TTC549 (cell line): Measurements from ENCODE around the gene CAPNS2.
"Not testable (repeated sequence)": the region's sequence is repeated elsewhere in the genome, so short reads cannot be mapped to it uniquely, and the experiment has no call there.

Experiments
- FAIRE-seq: peaks from 2 replicates; lab custom pipeline; 2012; peaks lifted over from hg19 to GRCh38; lab: Jason Lieb, UNC

The CAPNS2 gene

DNA sequence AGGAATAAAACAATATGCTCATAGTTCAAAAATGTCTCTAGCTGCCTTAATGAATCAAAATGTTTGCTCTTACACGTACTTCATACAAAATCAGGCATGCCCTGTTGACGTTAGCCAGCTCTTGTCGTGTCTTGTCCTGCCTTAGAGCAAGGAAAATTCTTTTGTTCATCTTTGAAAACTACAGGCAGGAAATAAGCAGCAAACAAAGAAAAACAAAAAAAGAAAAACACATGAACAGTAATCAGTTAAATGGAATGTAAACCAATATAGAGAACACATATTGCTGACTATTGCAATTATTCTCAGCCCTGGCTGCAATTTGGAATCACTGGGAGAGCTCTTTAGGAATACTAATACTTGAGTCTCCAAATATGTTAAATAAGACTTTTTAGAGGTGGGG is 1.7 kb downstream of the CAPNS2 start:
- no peak for FAIRE-seq

GRCh38 chr16:55569025-55569424 is 2.5 kb downstream of the CAPNS2 start:
- no peak for FAIRE-seq

DNA sequence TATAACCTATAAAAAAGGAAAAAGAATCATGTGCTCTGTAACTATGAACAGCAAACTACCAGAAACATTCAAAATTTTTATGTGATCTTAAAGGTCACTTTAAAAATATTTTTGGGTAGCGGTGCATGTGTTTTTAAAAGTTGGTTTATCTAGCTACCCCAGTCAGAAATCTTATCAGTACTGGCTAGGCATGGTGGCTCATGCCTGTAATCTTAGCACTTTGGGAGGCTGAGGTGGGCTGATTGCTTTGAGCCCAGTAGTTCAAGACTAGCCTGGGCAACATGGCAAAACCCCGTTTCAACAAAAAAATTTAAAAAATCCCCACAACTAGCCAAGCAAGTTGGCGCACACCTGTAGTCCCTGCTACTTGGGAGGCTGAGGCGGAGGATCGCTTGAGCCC is 3.7 kb downstream of the CAPNS2 start:
- no peak for FAIRE-seq

GRCh38 chr16:55571191-55571897 is 4.9 kb downstream of the CAPNS2 start:
- FAIRE-seq = no peak

DNA sequence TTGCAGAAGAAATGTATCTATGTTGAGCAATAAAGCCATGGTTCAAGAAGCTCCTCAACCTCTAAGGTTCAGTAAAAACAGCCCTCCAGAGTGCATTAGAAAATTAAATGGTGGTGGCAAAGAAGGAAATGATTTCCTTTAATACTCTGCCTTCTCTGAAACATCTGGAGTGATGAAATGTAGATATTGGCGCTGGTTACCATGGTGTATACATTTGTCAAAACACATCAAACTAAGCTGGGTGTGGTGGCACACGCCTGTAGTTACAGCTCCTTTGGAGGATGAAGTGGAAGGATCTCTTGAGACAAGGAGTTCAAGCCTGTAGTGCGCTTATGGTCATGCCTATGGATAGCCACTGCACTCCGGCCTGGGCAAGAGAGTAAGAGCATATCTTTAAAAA is 6.0 kb downstream of the CAPNS2 start:
- FAIRE-seq = no peak

GRCh38 chr16:55574811-55575210 is 8.3 kb downstream of the CAPNS2 start:
- no peak for FAIRE-seq

DNA sequence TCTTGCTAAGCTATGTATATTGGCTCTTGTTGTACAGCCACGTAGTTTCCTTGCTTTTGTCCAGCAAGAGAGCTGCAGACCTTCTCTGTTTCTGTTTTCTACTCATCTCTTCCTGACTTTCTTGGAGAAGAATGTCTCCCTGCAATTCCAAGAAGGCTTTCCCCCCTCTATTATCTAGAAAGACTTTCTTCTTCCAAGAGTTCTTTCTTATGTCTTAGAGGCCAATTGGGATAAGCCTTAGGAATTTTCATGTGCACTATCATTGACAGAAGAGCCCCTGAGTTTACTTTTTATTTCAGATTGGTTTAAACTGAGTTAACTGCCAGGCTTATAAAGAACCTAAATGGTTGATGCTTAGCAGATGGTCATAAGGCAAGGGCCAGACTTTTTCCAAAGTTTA is 9.0 kb downstream of the CAPNS2 start:
- no peak for FAIRE-seq

DNA sequence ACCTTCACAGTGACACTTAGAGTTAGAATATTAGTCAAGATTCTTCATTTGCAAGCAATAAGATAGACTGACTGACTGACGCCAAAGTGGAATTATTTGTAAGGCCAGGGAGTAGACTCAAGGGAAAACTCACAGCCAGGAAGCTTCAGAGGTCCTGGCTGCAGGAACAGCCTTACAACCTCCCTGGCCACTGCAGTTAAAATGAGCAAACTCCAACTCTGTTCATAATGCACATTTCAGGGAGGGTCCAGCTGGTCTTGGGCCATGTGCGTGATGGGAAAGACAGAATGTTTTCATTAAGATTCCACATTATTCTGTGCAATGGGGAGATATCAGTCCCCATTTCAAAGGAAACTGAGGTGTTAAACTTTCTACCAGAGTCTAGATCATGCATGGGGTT is 9.9 kb downstream of the CAPNS2 start:
- FAIRE-seq = no peak

GRCh38 chr16:55577887-55578286 is 11.4 kb downstream of the CAPNS2 start:
- no peak for FAIRE-seq

DNA sequence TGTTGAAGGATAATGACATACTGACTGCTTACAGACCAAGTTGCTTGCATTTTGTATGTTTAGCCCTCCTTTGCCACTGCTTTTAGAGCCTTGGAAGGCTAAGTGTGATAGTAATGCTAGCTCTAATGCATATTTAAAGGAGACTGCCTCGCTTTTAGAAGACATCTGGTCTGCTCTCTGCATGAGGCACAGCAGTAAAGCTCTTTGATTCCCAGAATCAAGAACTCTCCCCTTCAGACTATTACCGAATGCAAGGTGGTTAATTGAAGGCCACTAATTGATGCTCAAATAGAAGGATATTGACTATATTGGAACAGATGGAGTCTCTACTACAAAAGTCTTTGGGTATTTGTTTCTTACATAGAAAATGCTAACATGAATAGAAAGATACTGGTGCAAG is 19.1 kb downstream of the CAPNS2 start:
- FAIRE-seq = no peak

GRCh38 chr16:55588799-55589198 is 22.3 kb downstream of the CAPNS2 start:
- no peak for FAIRE-seq

- FAIRE-seq = no peak
Observed at GRCh38 chr16:55592306-55592705, 25.8 kb downstream of the CAPNS2 start.

DNA sequence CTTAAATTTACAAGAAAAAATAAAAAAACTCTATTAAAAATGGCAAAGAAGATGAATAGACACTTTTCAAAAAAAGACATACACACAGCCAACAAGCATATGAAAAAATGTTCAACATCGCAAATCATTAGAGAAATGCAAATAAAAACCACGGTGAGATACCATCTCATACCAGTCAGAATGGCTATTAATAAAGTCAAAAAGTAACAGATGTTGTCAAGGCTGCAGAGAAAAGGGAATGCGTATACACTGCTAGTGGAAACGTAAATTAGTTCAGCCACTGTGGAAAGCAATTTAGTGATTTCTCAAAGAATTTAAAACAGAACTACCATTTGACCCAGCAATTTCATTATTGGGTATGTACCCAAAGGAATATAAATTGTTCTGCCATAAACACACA is 31.4 kb downstream of the CAPNS2 start:
- no peak for FAIRE-seq

- FAIRE-seq = no peak
Observed at GRCh38 chr16:55605754-55606336, 39.4 kb downstream of the CAPNS2 start.

DNA sequence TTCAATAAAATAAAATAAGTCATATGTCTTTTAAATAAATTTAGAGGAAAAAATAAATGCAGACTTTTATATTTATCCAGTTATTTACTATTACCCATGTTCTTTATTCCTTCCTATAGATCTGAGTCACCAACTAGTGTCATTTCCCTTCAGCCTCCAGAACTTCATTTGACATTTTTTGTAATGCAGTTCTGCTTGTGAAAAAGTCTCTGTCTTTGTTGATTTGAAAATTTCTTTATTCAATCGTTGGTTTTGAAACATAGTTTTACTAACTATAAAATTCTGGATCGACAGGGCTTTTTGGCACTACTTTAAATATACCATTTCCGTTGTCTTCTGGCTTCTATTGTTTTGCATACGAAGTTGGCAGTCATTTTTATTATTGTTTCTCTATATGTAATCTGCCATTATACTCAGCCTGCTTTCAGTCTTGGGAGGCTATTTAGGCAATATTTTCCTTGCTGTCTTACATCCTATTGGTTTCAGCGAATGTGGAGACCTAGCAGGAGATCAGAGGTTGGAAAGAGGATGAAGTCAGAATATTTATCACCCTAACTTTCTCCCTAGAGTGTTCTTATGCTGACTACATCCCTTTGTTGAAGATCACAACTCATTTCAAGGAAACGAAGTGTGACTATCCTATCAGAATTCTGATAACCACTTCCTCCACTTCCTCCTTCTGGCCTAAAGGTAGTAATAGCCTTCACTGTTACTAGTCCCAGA is 47.3 kb downstream of the CAPNS2 start:
- no peak for FAIRE-seq

- no peak for FAIRE-seq
Observed at GRCh38 chr16:55615071-55615470, 48.6 kb downstream of the CAPNS2 start.

GRCh38 chr16:55615670-55616069 is 49.2 kb downstream of the CAPNS2 start:
- FAIRE-seq = not testable (repeated sequence)
